AG10803 (cell line): ENCODE data around the gene CCDC34.

ENCODE experiments used
- DNase-seq: peaks from one replicate; pipeline ENCODE4 v3.0.0; 2010; ENCODE audit warnings: low read depth
- H3K4me3 ChIP-seq: 2 replicates; pipeline ENCODE4 v1.5.1; 2011; ENCODE audit warnings: mild to moderate bottlenecking, low read length, control low read depth
- CTCF ChIP-seq: conservative IDR thresholded peaks from 2 replicates; pipeline ENCODE4 v1.5.1; 2011; ENCODE audit warnings: mild to moderate bottlenecking, low read length, control low read depth, inconsistent platforms

The CCDC34 gene

DNA sequence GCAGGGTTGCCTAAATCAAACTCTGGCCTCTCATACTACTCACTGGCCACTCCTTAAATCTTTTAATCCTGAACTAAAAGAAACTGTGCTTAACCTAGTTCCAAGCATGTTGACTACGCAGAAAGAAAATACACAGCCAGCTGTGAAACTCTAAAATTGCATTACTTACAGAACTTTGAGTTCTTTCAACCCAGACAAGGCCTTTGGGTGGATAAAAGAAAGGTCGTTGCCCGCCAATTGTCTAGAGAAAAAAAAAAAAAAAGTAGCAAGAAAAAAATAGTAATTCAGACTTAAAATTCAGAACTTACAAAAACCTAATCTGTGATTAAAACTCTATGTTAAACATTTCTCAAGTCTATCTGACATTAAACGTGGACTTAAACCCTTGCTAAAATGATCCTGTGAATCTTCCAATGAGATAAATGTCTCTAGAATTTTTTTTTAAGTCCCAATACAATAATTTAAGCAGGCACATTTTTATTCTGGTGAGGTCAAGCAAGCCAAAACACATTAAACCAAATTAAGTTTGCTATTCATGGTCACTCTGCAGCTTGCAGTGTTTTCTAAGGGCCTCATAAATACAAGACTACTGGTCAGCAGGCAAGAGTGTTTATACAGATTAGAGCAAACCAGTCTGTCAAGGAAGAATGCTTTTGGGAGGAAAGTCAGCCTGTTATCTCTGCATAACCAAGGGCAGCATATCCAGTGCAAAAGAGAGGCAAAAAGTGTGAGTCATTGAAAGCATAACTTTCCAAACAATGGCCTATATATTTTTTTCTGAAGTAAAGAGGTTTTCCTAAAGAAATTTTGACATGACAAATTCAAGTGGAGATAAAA is 29.5 kb upstream of the CCDC34 start:
- no peak overlapping the region for H3K4me3 ChIP-seq
- TF ChIP-seq CTCF: no peak
- DNase-seq: peak; percentile 66

DNA sequence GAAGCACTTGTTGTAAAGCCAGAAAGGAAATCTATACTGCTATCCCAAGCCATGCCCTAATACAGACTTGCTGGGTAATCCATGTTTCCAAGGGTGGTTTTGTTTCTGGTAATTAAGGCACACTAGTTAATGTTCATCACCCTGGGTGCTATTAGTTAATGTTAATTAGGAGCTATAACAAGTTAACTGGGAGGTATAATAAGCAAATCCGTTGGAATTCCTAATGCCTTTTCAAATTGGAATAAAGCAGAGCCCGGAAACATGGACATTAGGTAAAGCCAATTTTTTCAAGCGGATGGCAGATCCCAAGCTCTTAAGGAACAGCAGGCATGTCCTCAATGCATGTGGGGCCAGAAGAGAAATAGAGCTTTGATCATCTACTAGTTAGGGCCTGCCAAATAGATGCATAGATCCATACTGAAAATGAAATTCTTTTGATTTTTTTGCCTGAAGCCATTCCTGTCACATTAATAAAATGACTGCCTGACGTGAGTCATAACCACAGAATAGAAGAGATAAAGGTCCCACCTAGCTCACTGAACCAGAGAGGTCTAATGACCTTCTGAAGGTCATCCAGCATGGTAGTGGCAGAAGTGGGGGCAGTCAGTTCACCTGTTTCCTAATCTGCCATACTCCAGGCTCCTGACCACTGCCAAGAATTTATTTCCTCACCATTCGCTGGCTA is 28.5 kb upstream of the CCDC34 start:
- no peak for TF ChIP-seq CTCF
- no peak for DNase-seq
- no peak overlapping the region for H3K4me3 ChIP-seq

DNA sequence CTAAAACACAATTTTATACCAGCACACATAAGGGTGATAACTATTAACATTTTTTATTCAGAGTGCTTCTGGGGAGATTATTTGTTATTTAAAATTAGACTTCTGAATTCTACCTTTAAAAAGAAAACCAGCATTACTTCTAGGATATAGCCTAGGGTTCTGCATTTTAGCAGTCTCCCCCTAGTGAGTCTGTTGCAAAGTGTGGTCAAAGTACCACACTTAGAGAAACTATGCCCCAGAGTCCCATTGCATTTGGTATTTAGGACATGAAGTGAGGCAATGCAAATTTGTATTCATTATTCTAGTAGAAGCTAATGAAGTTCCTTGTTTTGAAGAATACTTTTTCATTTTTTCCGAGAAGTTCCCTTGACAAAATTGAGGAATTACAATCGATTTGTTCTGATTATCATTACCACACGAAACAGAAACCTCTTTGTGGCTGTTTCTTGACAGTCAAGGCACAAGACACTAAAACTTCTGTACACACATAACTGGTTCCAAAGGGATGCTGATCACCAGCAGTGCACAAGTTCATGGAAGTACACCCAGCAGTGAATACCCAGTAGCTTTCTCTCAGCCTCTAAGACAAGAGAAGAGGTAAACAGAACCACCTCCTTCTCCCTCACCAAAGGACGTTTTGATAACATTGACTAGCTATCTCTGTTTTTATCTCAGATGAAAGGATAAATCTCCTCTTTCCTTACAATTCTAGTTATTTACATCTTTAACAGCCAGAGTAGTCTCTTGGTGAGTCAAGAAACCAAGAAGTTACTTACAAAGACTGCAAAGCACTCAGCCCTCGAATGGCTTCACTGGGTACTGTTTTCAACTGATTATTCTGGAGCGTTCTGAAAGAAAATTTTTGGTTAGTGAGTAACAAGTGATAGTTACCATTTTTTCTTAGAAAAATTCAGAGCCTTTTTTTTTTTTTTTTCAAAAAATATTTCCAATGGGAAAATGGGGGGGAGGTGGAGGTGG is 27.6 kb upstream of the CCDC34 start:
- DNase-seq: peak; percentile 79
- TF ChIP-seq CTCF: no peak
- H3K4me3 ChIP-seq: no peak overlapping the region

- no peak for DNase-seq
- TF ChIP-seq CTCF: no peak
- no peak overlapping the region for H3K4me3 ChIP-seq
These were observed 25.9 kb upstream of the CCDC34 start for GRCh38 chr11:27388869-27389268.

GRCh38 chr11:27388001-27388400 is 25.0 kb upstream of the CCDC34 start:
- no peak for DNase-seq
- H3K4me3 ChIP-seq: no peak overlapping the region
- no peak for TF ChIP-seq CTCF

DNA sequence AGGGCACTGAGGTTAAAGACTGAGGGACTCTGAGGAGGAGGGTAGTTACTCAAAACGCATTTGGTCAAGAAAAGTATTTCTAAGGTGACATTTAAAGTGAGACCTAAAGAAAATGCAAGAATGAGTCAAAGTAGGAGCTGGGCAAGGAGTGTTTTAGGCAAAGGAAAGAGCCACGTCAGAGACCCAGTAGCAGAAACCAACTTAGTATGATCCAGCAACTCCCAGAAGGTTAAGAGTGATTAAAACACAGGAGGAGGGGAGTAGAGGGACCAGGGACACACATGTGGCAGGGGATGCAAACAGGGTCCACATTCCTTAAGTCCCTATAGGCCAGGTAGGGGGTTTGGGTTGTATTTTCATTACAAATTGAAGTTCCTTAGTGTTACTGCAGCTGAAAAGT is 24.3 kb upstream of the CCDC34 start:
- no peak overlapping the region for H3K4me3 ChIP-seq
- DNase-seq: no peak
- no peak for TF ChIP-seq CTCF
